Urinary bladder (tissue), 4 donors: ENCODE data around the gene DLL1. TPM values are rescaled to one million over a fixed set of nuclear protein-coding genes. Genes with fewer than 3 reads are reported as not detected.
A peak's percentile ranks its signal among the peaks of the same experiment; 100 is the strongest.

Experiments used
- DNase-seq: peaks from one replicate; pipeline ENCODE4 v3.0.0-alpha.2; 2015; ENCODE audit errors: extremely low spot score
- H3K27ac ChIP-seq: one replicate; pipeline ENCODE4 v1.5.1; 2013; ENCODE audit warnings: low read depth, mild to moderate bottlenecking, moderate library complexity
- H3K36me3 ChIP-seq: one replicate; pipeline ENCODE4 v1.6.1; 2013; ENCODE audit warnings: mild to moderate bottlenecking, moderate library complexity; ENCODE audit not compliant: insufficient read depth
- H3K4me1 ChIP-seq: one replicate; pipeline ENCODE4 v1.6.1; 2013; ENCODE audit warnings: mild to moderate bottlenecking, moderate library complexity; ENCODE audit not compliant: insufficient read depth
- H3K4me3 ChIP-seq: one replicate; pipeline ENCODE4 v1.5.1; 2013; ENCODE audit warnings: low read depth, low read length
- WGBS: extraction: QIAGEN DNeasy Blood & Tissue Kit; methylation state at CpG from one replicate; pipeline ENCODE4 v1.1.7; 2013; 5-methylcytosine and 5-hydroxymethylcytosine counted together
- polyA plus RNA-seq: library from polyadenylated mRNA; stranded (reverse); fragments of 200-250 nt; gene quantifications from one replicate; pipeline ENCODE4 v1.2.3, GENCODE V29; 2013
- total RNA-seq: library from RNA; depleted of rRNA; stranded (reverse); fragments of >200 nt; gene quantifications from one replicate; pipeline ENCODE4 v1.2.3, GENCODE V29; 2014
- donor health status: healthy with polysubstance abuse.
- donor health status: healthy.

DLL1 gene
- total and polyA plus RNA-seq, 2 donors, result 5.9 to 22.1 TPM

DNA sequence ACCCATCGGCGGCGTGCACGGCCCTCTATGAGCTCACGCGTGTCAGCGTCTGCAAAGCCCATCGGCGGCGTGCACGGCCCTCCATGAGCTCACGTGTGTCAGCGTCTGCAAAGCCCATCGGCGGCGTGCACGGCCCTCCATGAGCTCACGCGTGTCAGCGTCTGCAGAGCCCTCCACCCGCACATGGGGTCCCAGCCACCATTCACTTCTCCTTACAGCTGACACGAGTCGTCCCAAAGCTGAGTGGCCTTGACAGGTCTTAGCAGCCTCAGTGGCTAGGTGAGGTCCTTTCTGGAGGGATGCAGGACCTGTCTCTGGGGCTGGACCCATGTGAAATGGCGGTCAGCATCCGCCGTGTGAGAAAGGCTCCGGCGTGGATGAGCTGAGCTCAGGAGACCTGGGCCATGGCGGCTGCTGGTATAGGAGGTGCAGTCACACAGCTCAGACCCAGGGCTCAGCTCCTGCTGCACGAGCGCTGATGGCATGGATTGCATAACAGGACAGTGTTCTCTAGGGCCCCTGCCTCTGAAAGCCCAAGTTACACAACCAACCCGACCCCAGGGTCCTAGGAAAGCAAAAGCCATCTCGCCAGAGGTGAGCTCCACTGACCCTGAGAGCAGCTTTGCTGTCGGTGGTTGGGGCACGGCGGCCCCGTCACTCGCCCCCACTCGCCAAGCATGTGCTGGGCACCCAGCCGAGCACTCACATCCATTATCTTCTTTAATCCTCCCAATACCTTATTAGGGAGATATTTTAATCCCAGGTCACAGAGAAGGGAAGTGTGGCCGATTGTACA is 38.9 kb downstream of the DLL1 start:
- no peak for DNase-seq

DNA sequence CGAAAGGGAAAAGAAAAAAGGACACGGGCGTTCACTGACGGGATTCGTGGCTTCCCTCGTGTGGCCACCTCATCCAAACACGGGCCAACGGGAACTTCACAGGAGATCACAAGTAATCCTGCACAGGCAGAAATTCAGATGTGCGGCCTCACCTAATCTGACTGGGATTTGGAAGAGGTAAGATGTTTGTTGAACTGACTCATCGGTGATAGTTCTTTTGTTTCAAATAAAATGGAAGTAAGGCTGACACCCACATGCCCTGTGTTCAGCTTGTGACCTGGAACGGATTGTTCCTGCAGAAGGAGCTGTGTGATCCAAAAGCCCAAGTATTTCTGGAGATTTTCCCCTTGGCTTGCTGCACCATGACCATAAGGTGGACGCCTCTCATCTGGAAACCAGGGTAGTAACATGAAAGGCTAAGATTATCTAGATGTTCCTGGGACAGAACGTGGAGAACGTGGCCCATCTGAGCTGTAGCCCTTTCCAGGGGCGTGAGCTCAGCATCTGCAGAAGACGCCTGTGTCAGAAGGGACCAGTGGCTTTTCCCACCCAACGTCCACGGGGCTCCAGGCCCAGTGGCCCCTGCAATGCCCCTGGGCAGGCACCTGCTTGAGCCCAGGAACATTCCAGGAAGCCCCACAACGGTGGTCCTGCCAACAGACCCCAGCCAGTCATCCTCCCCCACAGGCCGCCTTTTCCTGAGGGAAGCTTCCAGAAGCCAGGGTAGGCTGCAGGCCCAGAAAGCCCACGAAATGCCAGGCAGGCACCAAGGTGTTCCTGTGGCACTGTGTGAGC is 39.7 kb downstream of the DLL1 start:
- no peak for DNase-seq
- Histone ChIP-seq H3K27ac (peak overlapping the region; percentile 71), H3K4me3 (no peak overlapping the region), H3K4me1 (no peaks in the 10 kb centered on the region), H3K36me3 (no peaks in the 10 kb centered on the region)
- WGBS, result 75% methylated on average over 21 of the region's 21 CpGs

More for the DNA sequence above, 38.9 kb downstream of the DLL1 start:
- no peaks in the 10 kb centered on the region for H3K4me1 ChIP-seq
- H3K4me3 ChIP-seq, result no peak overlapping the region
- WGBS, result 89% methylated on average over 41 of the region's 41 CpGs
- H3K36me3 ChIP-seq, result no peaks in the 10 kb centered on the region
- H3K27ac ChIP-seq, result no peak overlapping the region

DNA sequence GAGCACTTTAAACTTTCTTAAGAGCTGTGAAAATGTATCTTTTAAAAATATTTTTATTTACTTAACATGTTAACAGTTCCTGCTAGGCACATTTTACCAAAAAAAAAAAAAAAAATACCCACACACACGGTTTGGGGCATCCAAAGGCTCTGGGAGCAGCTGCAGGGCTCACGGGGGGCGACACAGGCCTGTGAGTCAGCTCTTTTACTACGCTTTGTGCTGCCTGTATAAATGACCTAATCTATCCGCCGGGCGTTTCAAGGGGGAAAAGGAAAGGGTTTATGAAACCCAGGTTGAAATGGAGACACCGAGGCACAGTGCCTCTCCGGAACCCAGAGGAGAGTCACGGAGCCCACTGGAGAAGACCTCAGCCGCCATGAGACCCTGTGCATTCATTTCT is 40.4 kb downstream of the DLL1 start:
- DNase-seq, result no peak
- no peaks in the 10 kb centered on the region for H3K4me1 ChIP-seq
- 80% methylated on average over 11 of the region's 11 CpGs for WGBS
- no peak overlapping the region for H3K4me3 ChIP-seq
- H3K36me3 ChIP-seq, result no peaks in the 10 kb centered on the region
- peak overlapping the region; percentile 71 for H3K27ac ChIP-seq

DNA sequence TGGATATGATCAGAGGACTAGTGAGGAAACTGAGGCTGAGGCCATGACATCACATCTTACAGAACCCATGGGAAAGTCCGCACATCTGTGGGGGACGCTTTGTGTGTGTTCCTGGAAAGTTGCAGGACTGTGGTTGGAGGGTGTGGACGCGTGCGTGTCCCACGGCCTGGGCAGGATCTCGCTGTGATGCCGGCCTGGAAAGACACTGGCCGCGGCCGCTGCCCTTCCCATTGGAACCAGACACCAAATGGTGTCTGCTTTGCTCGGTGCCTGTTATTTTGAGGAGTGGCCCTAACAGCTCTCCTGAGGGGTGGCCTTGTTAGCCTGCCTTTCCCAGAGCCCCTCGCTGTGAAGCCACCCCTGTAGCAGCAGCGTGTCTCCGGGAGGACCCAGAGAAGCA is 41.1 kb downstream of the DLL1 start:
- no peak overlapping the region for H3K4me3 ChIP-seq
- no peak overlapping the region for H3K27ac ChIP-seq
- no peak for DNase-seq
- no peaks in the 10 kb centered on the region for H3K4me1 ChIP-seq
- no peaks in the 10 kb centered on the region for H3K36me3 ChIP-seq
- WGBS, result 96% methylated on average over 15 of the region's 15 CpGs

DNA sequence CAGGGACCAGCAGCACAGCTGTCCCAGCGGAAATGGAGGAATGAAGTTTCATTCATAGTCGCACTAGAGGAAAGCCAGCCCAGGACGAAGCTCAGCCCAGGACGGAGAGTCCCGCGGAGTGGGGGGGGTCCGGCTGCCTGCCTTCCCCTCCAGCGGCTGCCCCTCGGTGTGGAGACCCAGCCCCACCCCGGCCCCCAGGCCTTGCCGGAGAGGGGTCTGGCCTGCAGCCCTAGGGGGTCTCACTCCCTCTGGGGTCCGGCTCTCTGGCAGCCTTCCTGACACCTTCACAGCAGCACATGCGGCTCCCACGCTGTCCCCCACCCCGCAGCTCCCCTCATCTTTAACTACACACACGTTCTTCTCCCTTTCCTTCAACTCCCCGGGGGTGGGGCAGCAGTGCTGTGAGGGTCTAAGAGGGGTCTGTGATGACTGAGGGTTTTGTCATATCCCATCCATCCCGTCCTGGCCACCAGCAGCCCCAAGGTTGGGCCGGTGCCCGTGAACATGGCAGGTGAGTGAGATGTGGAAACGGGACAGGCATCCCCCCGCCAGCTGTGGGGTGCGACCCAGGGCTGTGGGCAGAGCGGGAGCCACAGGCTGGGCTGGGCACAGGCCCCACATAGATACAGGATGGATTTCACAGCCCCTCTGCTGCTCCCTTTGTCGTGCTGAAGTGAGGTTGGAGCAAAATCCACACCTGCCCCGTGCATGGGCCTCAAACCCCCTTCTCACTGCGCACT is 41.8 kb downstream of the DLL1 start:
- no peak for DNase-seq
- no peak overlapping the region for H3K27ac ChIP-seq

DNA sequence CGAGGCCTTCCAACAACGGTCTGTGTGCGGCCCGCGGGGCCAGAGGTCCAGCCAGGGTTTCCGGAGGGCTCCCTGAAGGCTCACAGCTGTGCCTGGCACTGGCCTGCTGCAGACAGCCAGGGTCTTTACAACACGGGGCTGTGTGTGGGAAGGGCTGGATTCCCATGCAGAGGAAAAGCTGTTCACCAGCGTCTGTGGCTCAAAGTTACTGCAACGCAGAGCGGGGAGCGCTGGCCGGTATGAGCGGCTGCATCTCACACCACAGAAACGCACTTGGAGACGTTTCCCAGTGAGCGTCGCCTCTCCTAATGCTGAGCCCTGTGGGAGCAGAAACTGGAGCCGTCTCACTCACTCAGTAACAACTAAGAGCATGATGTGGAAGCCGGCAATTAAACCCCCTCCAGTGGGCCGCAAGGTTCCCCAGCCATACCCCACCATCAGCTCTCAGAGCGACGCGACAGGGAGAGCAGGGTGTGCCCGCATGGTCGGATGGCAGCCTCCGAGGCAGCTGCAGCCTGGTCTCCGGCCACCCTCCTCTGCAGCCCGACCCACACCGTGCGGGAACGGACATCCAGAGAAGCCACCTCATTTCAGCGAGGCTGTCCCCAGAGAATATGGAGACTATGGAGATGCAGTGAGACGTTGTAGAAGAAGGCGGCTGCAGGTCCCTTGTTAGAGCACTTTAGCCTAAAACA is 42.6 kb downstream of the DLL1 start:
- no peak overlapping the region for H3K4me3 ChIP-seq
- no peaks in the 10 kb centered on the region for H3K36me3 ChIP-seq
- no peak overlapping the region for H3K27ac ChIP-seq
- no peak for DNase-seq
- no peaks in the 10 kb centered on the region for H3K4me1 ChIP-seq
- WGBS, result 59% methylated on average over 34 of the region's 34 CpGs

More for the DNA sequence above, 41.8 kb downstream of the DLL1 start:
- H3K36me3 ChIP-seq, result no peaks in the 10 kb centered on the region
- no peaks in the 10 kb centered on the region for H3K4me1 ChIP-seq
- WGBS, result 79% methylated on average over 27 of the region's 27 CpGs
- no peak overlapping the region for H3K4me3 ChIP-seq

DNA sequence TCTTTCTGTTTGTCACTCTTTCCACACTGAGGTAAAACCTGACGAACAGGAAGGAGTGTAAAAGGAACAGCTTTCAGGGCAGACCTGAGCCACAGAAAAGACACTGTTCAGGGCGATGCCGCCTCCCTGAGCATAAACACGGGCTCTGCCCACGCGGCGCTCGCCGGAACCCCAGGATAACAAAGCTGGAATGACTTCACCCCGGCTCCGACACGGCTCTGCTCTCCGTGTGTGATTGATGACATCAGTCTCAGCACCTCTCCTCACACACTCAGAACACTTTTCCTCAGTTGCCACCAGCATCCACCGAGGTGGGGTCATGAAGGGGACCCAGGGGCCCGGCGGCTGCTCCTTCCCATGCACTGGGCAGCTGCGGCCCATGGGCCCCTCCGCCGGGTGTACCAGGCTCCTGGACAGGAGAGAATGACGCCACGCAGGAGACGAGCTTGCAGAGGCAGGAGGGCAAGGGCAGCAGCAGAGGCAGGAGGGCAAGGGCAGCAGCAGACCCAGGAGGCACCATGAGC is 43.6 kb downstream of the DLL1 start:
- Histone ChIP-seq H3K27ac (no peak overlapping the region), H3K4me3 (no peak overlapping the region), H3K36me3 (no peaks in the 10 kb centered on the region), H3K4me1 (no peaks in the 10 kb centered on the region)
- 76% methylated on average over 22 of the region's 22 CpGs for whole genome bisulfite sequencing
- no peak for DNase-seq

DNA sequence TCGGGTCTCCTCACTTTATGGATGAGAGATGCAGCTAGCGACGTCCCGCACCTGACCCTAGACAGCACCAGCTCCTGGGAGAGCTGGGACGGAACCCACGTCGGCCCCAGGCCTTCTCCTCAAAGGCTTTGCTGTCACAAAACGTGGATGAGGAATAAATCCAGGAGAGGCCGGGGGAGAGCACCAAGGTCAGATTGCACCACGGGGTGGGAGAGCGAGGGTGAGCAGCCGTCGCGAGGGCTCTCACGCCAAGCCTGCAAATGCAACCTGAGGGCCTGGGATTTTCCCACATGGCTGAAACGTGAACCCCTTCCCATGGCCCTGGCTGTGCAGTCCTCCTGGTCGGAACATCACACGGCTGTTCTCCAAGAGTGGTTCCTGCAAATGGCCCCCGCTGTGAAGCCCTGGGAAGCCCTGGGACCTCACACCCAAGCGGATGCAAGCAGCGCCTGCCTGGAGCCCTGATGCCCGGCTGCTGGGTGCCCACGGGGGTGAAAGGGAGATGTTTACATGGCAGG is 45.3 kb downstream of the DLL1 start:
- Histone ChIP-seq H3K4me1 (no peaks in the 10 kb centered on the region), H3K4me3 (no peak overlapping the region), H3K27ac (no peak overlapping the region), H3K36me3 (no peaks in the 10 kb centered on the region)
- 88% methylated on average over 23 of the region's 23 CpGs for WGBS
- no peak for DNase-seq

DNA sequence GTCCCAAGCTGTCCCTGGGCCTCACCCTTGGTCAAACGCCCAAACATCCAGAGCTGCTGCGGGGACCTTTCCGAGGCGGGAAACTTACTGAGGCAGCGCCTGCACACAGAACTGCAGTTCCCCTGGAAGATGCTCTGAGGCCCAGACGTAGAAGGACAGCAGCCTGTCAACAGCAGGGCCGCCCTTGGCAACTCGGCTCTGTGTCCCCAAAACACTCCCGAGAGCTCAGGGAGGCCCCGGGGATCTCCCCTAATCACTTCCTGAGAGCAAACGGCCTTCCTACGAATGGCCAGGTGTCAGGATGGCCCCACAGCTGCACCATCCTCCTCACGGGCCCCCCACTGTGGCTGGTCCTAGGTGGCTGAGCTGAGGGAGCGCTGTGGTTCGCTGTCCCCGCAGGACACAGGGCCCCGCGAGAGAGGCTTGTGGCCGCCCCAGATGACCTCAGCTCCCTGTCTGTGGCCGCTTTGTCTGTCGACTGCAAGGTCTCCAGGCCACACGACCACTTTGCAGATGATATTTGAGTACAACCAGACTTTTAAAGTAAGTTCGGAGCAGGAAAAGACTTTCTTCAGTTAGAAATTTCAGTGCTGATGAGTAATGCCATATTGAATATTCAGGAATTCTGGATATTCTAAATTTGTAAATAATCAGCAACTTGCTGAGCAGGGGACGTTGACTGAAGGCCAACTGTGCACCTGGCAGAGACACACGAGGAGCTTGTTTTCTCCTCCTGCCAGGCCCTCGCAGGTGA is 46.0 kb downstream of the DLL1 start:
- no peak for DNase-seq
- 76% methylated on average over 26 of the region's 26 CpGs for WGBS
- Histone ChIP-seq H3K4me1 (no peaks in the 10 kb centered on the region), H3K36me3 (no peaks in the 10 kb centered on the region), H3K4me3 (no peak overlapping the region), H3K27ac (no peak overlapping the region)

DNA sequence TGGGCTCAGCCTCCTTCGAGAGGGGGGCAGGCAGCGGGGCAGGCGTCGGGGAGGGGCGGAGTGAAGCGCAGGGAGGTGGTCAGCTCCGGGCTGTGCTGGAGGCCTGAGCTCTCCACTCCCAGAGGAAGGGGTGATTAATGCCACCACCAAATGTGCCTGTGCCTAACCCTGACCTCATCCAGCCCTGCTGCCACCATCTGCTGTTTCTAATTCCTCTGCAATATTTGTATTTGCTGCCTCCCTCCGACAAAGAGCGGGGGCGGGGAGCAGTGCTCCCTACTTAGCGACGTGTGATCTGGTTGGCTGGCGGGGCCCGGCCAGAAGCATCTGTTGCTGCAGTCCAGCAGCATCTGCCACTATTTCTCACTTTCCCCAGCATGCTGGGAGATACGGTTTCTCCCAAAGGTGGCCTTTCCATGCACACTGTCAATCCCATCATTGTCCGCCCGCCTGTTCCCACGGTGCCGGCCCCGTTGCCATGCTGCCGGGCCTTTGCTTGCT is 47.0 kb downstream of the DLL1 start:
- DNase-seq, result no peak
- 50% methylated on average over 21 of the region's 21 CpGs for WGBS
- H3K27ac ChIP-seq, result no peak overlapping the region
- no peak overlapping the region for H3K4me3 ChIP-seq
- H3K4me1 ChIP-seq, result no peaks in the 10 kb centered on the region
- H3K36me3 ChIP-seq, result no peaks in the 10 kb centered on the region

DNA sequence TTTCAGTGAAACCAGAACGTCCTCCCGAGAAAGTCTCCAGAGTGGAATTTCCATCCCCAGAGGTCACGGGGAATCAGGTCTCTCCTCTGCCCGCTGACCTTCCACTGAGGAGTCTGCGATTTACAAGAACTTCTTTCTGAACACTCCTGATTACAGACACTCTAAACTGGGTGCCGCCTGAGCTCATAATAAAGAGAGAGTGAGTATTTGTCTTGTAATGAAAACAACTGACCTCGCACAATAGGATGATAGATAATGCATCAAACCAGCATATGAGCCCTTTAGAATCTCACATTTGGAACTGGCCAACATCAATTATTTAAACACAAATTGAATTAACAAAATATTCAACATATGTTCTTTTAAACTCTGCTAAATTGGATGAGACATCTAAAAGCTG is 47.5 kb downstream of the DLL1 start:
- WGBS, result 83% methylated on average over 7 of the region's 7 CpGs
- DNase-seq, result no peak

More for the DNA sequence above, 47.5 kb downstream of the DLL1 start:
- no peaks in the 10 kb centered on the region for H3K4me1 ChIP-seq
- no peak overlapping the region for H3K27ac ChIP-seq
- no peak overlapping the region for H3K4me3 ChIP-seq
- H3K36me3 ChIP-seq, result no peaks in the 10 kb centered on the region
